ENCODE measurements around the gene PPP2R2D.
"Not testable (repeated sequence)": the region's sequence is repeated elsewhere in the genome, so short reads cannot be mapped to it uniquely, and the experiment has no call there.

GRCh38 chr10:131917496-131917895, 16.7 kb downstream of the PPP2R2D start:
- TF ChIP-seq POLR2AphosphoS5, CTCF, EP300 (IDR thresholded peaks at IDR 0.05): not testable (repeated sequence)
